Thyroid gland (tissue), 4 donors: ENCODE data around the gene SLC38A2. TPM values are rescaled to one million over a fixed set of nuclear protein-coding genes. Genes with fewer than 3 reads are reported as not detected.
A peak's percentile ranks its signal among the peaks of the same experiment; 100 is the strongest.

ENCODE experiments used
- DNase-seq, 2 donors: peaks; one replicate each; pipeline ENCODE4 v3.0.0-alpha.2; 2019
- H3K27ac ChIP-seq, 3 donors: fragments of 200-600 bp; sonication (generic); 1 replicate in 2 of 3; 2 replicates in 1 of 3; pipeline ENCODE4 v1.5.1; 2016 to 2019; ENCODE audit warnings: mild to moderate bottlenecking in 1 of 3, moderate library complexity in 1 of 3
- H3K27me3 ChIP-seq: fragments of 200-600 bp; sonication (generic); one replicate; pipeline ENCODE4 v1.5.1; 2019
- H3K36me3 ChIP-seq, 2 donors: fragments of 200-600 bp; sonication (generic); one replicate each; pipeline ENCODE4 v1.5.1; 2016 to 2019
- H3K4me1 ChIP-seq, 2 donors: fragments of 200-600 bp; sonication (generic); one replicate each; pipeline ENCODE4 v1.5.1; 2017 to 2019
- H3K4me3 ChIP-seq, 3 donors: fragments of 200-600 bp; sonication (generic); replicated peaks in 1 of 3; 1 replicate in 2 of 3; 2 replicates in 1 of 3; pipeline ENCODE4 v1.5.1; 2016; ENCODE audit warnings: mild to moderate bottlenecking in 1 of 3
- H3K9me3 ChIP-seq: fragments of 200-600 bp; sonication (generic); one replicate; pipeline ENCODE4 v1.5.1; 2017
- POLR2A ChIP-seq, 2 donors: fragments of 450-650 bp; IDR thresholded peaks; one replicate each; pipeline ENCODE4 v1.6.1; 2017; ENCODE audit warnings: antibody characterized with exemption in 2 of 2, mild to moderate bottlenecking in 2 of 2, moderate library complexity in 1 of 2
- WGBS, 2 donors: methylation state at CpG; one replicate each; pipeline ENCODE4 v1.1.5; 2017; 5-methylcytosine and 5-hydroxymethylcytosine counted together
- intact Hi-C: fragments of 100-400 bp; cut with DNase I; formaldehyde crosslinking; loops from one replicate; pipeline ENCODE4 v1.15.1; 2023
- total RNA-seq, 4 donors: library from RNA; depleted of rRNA; stranded (reverse); fragments of >200 nt; gene quantifications; one replicate each; pipeline ENCODE4 v1.2.3, GENCODE V29; 2016
- TF ChIP-seq, protein P1 (sequence below), 6 experiments: fragments of 200-600 bp in 3 of 6; fragments of 450-650 bp in 3 of 6; sonication (generic) in 3 of 6; IDR thresholded peaks; one replicate each; pipeline ENCODE4 v1.5.1; 2016 to 2019; ENCODE audit warnings: antibody characterized with exemption in 6 of 6, mild to moderate bottlenecking in 2 of 6, inconsistent platforms in 1 of 6, moderate library complexity in 1 of 6

SLC38A2 gene
- total RNA-seq, 4 donors from 2014 or later = 210 to 460 (median 314) TPM

DNA sequence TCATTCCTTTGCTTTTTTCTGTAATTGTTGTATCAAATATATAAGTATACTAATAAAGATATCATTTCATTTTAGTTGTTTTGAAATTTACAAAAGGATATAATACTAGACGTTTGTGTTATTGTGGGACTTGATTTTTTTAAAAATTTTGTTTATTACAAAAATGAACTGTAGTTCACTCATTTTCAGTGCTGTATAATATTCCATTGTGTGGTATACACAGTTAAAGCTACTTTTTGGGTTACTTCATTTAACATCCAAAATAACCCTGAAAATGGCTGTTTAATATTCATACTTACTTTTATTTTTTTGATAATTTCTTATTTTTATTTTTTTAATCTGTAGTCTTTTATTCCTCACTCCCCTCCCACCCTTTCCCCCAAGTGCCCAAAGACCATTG lies 21.4 kb downstream of the SLC38A2 start:
- Histone ChIP-seq H3K9me3 (no peaks in the 10 kb centered on the region), H3K27me3 (no peaks in the 10 kb centered on the region), H3K4me3 (no peak overlapping the region), H3K36me3 (no peaks in the 10 kb centered on the region), H3K27ac (no peak overlapping the region), H3K4me1 (no peaks in the 10 kb centered on the region)
- intact Hi-C loops = no loop called here
- TF ChIP-seq, protein P1, sequence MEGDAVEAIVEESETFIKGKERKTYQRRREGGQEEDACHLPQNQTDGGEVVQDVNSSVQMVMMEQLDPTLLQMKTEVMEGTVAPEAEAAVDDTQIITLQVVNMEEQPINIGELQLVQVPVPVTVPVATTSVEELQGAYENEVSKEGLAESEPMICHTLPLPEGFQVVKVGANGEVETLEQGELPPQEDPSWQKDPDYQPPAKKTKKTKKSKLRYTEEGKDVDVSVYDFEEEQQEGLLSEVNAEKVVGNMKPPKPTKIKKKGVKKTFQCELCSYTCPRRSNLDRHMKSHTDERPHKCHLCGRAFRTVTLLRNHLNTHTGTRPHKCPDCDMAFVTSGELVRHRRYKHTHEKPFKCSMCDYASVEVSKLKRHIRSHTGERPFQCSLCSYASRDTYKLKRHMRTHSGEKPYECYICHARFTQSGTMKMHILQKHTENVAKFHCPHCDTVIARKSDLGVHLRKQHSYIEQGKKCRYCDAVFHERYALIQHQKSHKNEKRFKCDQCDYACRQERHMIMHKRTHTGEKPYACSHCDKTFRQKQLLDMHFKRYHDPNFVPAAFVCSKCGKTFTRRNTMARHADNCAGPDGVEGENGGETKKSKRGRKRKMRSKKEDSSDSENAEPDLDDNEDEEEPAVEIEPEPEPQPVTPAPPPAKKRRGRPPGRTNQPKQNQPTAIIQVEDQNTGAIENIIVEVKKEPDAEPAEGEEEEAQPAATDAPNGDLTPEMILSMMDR (IDR thresholded peaks at IDR 0.05) = no peak
- TF ChIP-seq POLR2A (IDR thresholded peaks at IDR 0.05) = no peak
- DNase-seq = no peak
- 88 to 90% methylated on average over 1 of the region's 1 CpG for WGBS, 2 donors

- Histone ChIP-seq H3K9me3 (no peaks in the 10 kb centered on the region), H3K27ac (no peak overlapping the region), H3K4me3 (no peak overlapping the region), H3K27me3 (no peaks in the 10 kb centered on the region), H3K36me3 (no peaks in the 10 kb centered on the region), H3K4me1 (no peaks in the 10 kb centered on the region)
- intact Hi-C loops = no loop called here
- no peak for TF ChIP-seq POLR2A (IDR thresholded peaks at IDR 0.05)
- WGBS, 2 donors = 51 to 70% methylated on average over 2 of the region's 2 CpGs
- DNase-seq = no peak
Observed at GRCh38 chr12:46349253-46349652, 23.3 kb downstream of the SLC38A2 start.

GRCh38 chr12:46343118-46343852 lies 29.3 kb downstream of the SLC38A2 start:
- DNase-seq = no peak
- H3K27ac ChIP-seq = no peak overlapping the region
- no peaks in the 10 kb centered on the region for H3K36me3 ChIP-seq
- H3K4me1 ChIP-seq = no peaks in the 10 kb centered on the region
- TF ChIP-seq POLR2A (IDR thresholded peaks at IDR 0.05) = no peak
- TF ChIP-seq, protein P1 (IDR thresholded peaks at IDR 0.05) = no peak
- no peak overlapping the region for H3K4me3 ChIP-seq
- 91 to 100% methylated on average over 3 of the region's 3 CpGs for WGBS, 2 donors
- intact Hi-C loops = no loop called here
- no peaks in the 10 kb centered on the region for H3K27me3 ChIP-seq
- no peaks in the 10 kb centered on the region for H3K9me3 ChIP-seq

DNA sequence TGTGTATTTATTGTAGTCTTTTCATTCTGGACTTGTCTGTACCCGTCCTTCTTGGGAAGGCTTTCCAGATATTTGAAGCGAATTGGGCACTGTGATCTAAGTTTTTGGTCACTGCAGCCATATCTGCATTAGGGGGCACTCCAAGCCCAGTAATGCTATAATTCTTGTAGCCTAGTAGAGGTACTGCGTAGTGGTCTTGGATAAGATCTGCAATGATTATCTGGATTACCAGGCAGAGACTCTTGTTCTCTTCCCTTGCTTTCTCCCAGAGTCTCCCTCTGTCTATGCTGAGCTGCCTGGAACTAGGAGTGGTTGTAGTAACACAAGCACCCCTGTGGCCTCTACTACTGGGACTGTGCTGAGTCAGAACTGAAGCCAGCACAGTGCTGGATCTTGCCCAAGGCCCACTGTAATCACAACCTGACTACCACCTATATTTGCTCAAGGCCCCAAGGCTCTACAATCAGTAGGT lies 30.0 kb downstream of the SLC38A2 start:
- 57 to 67% methylated on average over 3 of the region's 3 CpGs for WGBS, 2 donors
- intact Hi-C loops = no loop called here
- no peak overlapping the region for H3K4me3 ChIP-seq
- H3K4me1 ChIP-seq = no peaks in the 10 kb centered on the region
- no peak for TF ChIP-seq POLR2A (IDR thresholded peaks at IDR 0.05)
- TF ChIP-seq, protein P1 (IDR thresholded peaks at IDR 0.05) = peak in 4 of 6 experiments; percentile 50 to 69 (median 62)
- H3K27me3 ChIP-seq = no peaks in the 10 kb centered on the region
- H3K9me3 ChIP-seq = no peaks in the 10 kb centered on the region
- peak in 1 of 2 donors; percentile 6 for DNase-seq
- no peaks in the 10 kb centered on the region for H3K36me3 ChIP-seq
- no peak overlapping the region for H3K27ac ChIP-seq

- no peak for DNase-seq
- H3K4me1 ChIP-seq = no peaks in the 10 kb centered on the region
- H3K27ac ChIP-seq = no peak overlapping the region
- TF ChIP-seq, protein P1 (IDR thresholded peaks at IDR 0.05) = no peak
- TF ChIP-seq POLR2A (IDR thresholded peaks at IDR 0.05) = no peak
- intact Hi-C loops = no loop called here
- H3K9me3 ChIP-seq = no peaks in the 10 kb centered on the region
- no peaks in the 10 kb centered on the region for H3K36me3 ChIP-seq
- H3K4me3 ChIP-seq = no peak overlapping the region
- no peaks in the 10 kb centered on the region for H3K27me3 ChIP-seq
Observed at GRCh38 chr12:46339051-46339450, 33.5 kb downstream of the SLC38A2 start.
